K562 (cell line): ENCODE results near the gene EIF5. TPM values are rescaled to one million over a fixed set of nuclear protein-coding genes. Genes with fewer than 3 reads are reported as not detected.

Experiments
- EGR1 ChIP-seq: fragments of 450-650 bp; conservative IDR thresholded peaks from 2 replicates; pipeline ENCODE4 v1.6.1; 2017; ENCODE audit warnings: mild to moderate bottlenecking
- HDAC1 ChIP-seq, 2 experiments: fragments of 450-650 bp; IDR thresholded peaks; 2 replicates each; pipeline ENCODE4 v1.6.1; 2016 to 2017; ENCODE audit warnings: inconsistent platforms in 1 of 2, mild to moderate bottlenecking in 1 of 2, moderate library complexity in 1 of 2
- LARP7 ChIP-seq: fragments of 450-650 bp; IDR thresholded peaks from 2 replicates; pipeline ENCODE4 v1.6.1; 2016
- MAFG ChIP-seq: fragments of 450-650 bp; conservative IDR thresholded peaks from 2 replicates; pipeline ENCODE4 v1.6.1; 2016; ENCODE audit warnings: missing genetic modification characterization, missing compliant biosample characterization
- NR2C2 ChIP-seq, 2 experiments: fragments of 200-800 bp in 1 of 2; sonication (Bioruptor generic) in 1 of 2; sonication (generic) in 1 of 2; formaldehyde crosslinking in 1 of 2; IDR thresholded peaks; 2 replicates each; pipeline versions ENCODE4 v1.6.1 to v1.8.0; 2016 to 2022; ENCODE audit warnings: mild to moderate bottlenecking in 1 of 2, missing compliant biosample characterization in 1 of 2, missing genetic modification characterization in 1 of 2, missing genetic modification reagents in 1 of 2
- NR3C1 ChIP-seq: sonication (generic); formaldehyde crosslinking; IDR thresholded peaks from 2 replicates; pipeline ENCODE4 v1.8.1; 2022; ENCODE audit warnings: missing genetic modification reagents
- PRPF4 ChIP-seq: fragments of 200-400 bp; formaldehyde crosslinking; IDR thresholded peaks from one replicate; pipeline ENCODE4 v1.6.1; 2017; ENCODE audit warnings: low read length, low read depth, mild to moderate bottlenecking; ENCODE audit not compliant: insufficient read depth, poor library complexity, severe bottlenecking
- PTRF ChIP-seq: fragments of 450-650 bp; IDR thresholded peaks from 2 replicates; pipeline ENCODE4 v1.6.1; 2016; ENCODE audit warnings: mild to moderate bottlenecking, missing genetic modification characterization, missing compliant biosample characterization
- RBFOX2 ChIP-seq: fragments of 200-400 bp; formaldehyde crosslinking; IDR thresholded peaks from 2 replicates; pipeline ENCODE4 v1.6.1; 2017; ENCODE audit warnings: low read depth, mild to moderate bottlenecking, low read length, moderate library complexity
- RBM22 ChIP-seq: fragments of 200-400 bp; formaldehyde crosslinking; IDR thresholded peaks from 2 replicates; pipeline ENCODE4 v1.6.1; 2018; ENCODE audit warnings: low read length, low read depth; ENCODE audit not compliant: poor library complexity, severe bottlenecking
- SETDB1 ChIP-seq: IDR thresholded peaks from one replicate; pipeline ENCODE4 v1.6.1; 2012; ENCODE audit warnings: low read length, control low read depth, inconsistent platforms
- SIN3B ChIP-seq: fragments of 450-650 bp; IDR thresholded peaks from 2 replicates; pipeline ENCODE4 v1.6.1; 2017; ENCODE audit warnings: low read depth, mild to moderate bottlenecking, moderate library complexity
- SLC30A9 ChIP-seq: fragments of 250-450 bp; sonication (Bioruptor Pico); IDR thresholded peaks from 2 replicates; pipeline ENCODE4 v1.8.0; 2022; ENCODE audit warnings: mild to moderate bottlenecking, moderate library complexity
- SPI1 ChIP-seq: IDR thresholded peaks from 2 replicates; pipeline ENCODE4 v1.6.1; 2011; ENCODE audit warnings: low read depth, low read length, control low read depth, borderline replicate concordance
- STAG1 ChIP-seq: sonication (generic); formaldehyde crosslinking; IDR thresholded peaks from 2 replicates; pipeline ENCODE4 v1.5.0; 2020; ENCODE audit warnings: missing genetic modification reagents, borderline replicate concordance
- TFAP4 ChIP-seq: sonication (generic); formaldehyde crosslinking; IDR thresholded peaks from 2 replicates; pipeline ENCODE4 v1.8.0; 2022; ENCODE audit warnings: missing genetic modification reagents, mild to moderate bottlenecking, moderate library complexity, borderline replicate concordance
- XRCC5 ChIP-seq: fragments of 200-400 bp; formaldehyde crosslinking; IDR thresholded peaks from 2 replicates; pipeline ENCODE4 v1.6.1; 2017; ENCODE audit warnings: low read depth, mild to moderate bottlenecking, low read length
- ZBTB8A ChIP-seq: fragments of 450-650 bp; IDR thresholded peaks from 2 replicates; pipeline ENCODE4 v1.6.1; 2018; ENCODE audit warnings: mild to moderate bottlenecking, moderate library complexity; ENCODE audit not compliant: partially characterized antibody
- ZKSCAN3 ChIP-seq: fragments of 250-450 bp; sonication (Bioruptor Pico); IDR thresholded peaks from 2 replicates; pipeline ENCODE4 v1.4.0; 2020
- ZNF263 ChIP-seq: sonication (generic); formaldehyde crosslinking; IDR thresholded peaks from 2 replicates; pipeline ENCODE4 v1.8.0; 2022; ENCODE audit warnings: mild to moderate bottlenecking, missing genetic modification reagents, borderline replicate concordance
- ZNF395 ChIP-seq: fragments of 200-800 bp; sonication (Bioruptor generic); IDR thresholded peaks from 2 replicates; pipeline ENCODE4 v1.6.1; 2017; ENCODE audit warnings: missing genetic modification characterization, missing compliant biosample characterization
- ZNF584 ChIP-seq: fragments of 200-800 bp; sonication (Bioruptor generic); IDR thresholded peaks from 2 replicates; pipeline ENCODE4 v1.6.1; 2016; ENCODE audit warnings: low read depth, mild to moderate bottlenecking, missing genetic modification characterization, missing compliant biosample characterization
- polyA plus RNA-seq, 8 experiments: library from polyadenylated mRNA; depleted of rRNA in 4 of 8; stranded (reverse) in 5 of 8; unstranded in 3 of 8; fragments of >200 nt; fragmentation: Nextera tagmentation in 2 of 8; fragmentation: Illumina TruSeq in 1 of 8; extraction: Ambion mirVana in 2 of 8; extraction: Trizol in 1 of 8; gene quantifications; 2 replicates each; pipeline versions ENCODE4 v1.2.1 to v1.2.3, GENCODE V29; 2011 to 2014; ENCODE audit warnings: inconsistent platforms in 1 of 8, missing spikeins in 1 of 8
- total RNA-seq, 7 experiments: library from RNA; depleted of rRNA in 6 of 7; stranded (reverse); fragments of >200 nt in 6 of 7; fragmentation: Illumina TruSeq in 2 of 7; extraction: Trizol in 2 of 7; gene quantifications; 2 replicates each; pipeline versions ENCODE4 v1.2.1 to v1.2.3, GENCODE V29; 2011 to 2021; ENCODE audit warnings: low replicate concordance in 1 of 7
- TF ChIP-seq, protein P1 (sequence below), 2 experiments: fragments of 450-650 bp in 1 of 2; sonication (generic) in 1 of 2; formaldehyde crosslinking in 1 of 2; IDR thresholded peaks in 1 of 2; conservative IDR thresholded peaks in 1 of 2; 2 replicates each; pipeline versions ENCODE4 v1.6.1 to v1.8.1; 2016 to 2023; ENCODE audit warnings: mild to moderate bottlenecking in 2 of 2, moderate library complexity in 2 of 2, inconsistent platforms in 1 of 2, missing genetic modification reagents in 1 of 2

The EIF5 gene
- total and polyA plus RNA-seq, 9 of the 15 experiments (the other 6 are each of a cell fraction or from before 2014, with no cell fraction given) = 92.7 to 442 (median 190) TPM

DNA sequence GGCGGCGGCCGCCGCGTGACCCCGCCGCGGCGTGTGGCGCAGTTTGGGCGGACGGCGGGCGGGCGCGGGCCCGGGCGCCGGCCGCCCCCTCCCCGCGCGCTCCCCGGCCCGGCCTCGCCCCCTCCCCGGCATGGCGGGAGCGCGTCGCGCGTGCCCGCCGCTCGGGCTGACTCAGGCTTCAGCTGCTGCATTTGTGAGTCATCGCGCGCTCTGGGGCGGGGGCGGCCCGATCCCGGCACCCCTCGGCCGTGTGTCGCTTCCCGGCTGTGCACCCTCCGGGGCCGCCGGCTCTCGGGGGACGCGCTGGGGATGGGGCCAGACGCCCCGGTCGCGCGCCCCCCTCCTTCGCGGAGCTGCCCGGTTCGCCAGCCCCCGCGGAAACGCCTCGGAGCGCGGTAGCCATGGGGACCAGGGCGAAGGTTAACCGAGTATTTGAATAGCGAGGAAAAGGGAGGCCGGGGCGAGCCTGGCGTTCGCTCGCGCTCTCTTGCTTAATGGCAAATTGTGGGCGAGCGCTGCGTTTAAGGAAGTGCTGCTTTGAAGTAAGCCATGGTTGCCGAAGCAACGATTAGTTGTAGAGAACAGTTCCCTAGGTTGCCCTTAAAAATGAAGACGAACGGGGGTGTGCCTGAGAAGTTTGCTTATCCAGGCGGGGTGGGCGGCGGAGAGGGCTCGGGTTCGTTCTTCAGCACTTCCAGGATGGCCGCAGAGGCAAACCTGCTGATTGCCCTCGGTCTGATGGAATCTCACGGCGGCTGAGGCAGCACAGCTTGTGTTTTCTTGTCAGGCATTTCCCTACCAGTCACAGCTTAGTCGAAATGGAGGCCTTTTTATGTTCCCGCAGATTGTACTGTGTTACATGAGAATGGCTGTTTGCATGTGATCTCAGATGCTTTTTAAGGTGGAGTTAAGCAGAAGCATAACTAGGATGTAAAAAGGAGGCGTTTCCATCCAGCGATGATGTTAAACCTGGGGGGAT is 896 bp downstream of the EIF5 start (continued):
- TF ChIP-seq, protein P1, sequence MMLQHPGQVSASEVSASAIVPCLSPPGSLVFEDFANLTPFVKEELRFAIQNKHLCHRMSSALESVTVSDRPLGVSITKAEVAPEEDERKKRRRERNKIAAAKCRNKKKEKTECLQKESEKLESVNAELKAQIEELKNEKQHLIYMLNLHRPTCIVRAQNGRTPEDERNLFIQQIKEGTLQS (IDR thresholded peaks at IDR 0.05) = peak; percentile 77
- TF ChIP-seq, protein P1 (CRISPR knock-in tag; conservative IDR thresholded peaks at IDR 0.05) = no peak
- peak; percentile 36; the same call in 1 of the 2 replicates for TF ChIP-seq SIN3B
- TF ChIP-seq PRPF4 = peak; percentile 79
- 0 out of 2 replicates have a peak, but pooled peaks have one; percentile 22 for TF ChIP-seq XRCC5
- peak; percentile 97 for TF ChIP-seq RBM22
- TF ChIP-seq ZKSCAN3 = no peak
- no peak for TF ChIP-seq SETDB1
- TF ChIP-seq NR2C2 (CRISPR knock-in tag; IDR thresholded peaks at IDR 0.05) = no peak
- peak; percentile 76; the same call in 1 of the 2 replicates for TF ChIP-seq NR2C2 (tag; IDR thresholded peaks at IDR 0.05)
- TF ChIP-seq MAFG (tag) = no peak
- TF ChIP-seq PTRF = no peak
- TF ChIP-seq SPI1 = peak; percentile 79; the same call in 1 of the 2 replicates
- TF ChIP-seq ZNF263 (CRISPR knock-in tag) = no peak
- TF ChIP-seq TFAP4 = peak; percentile 77
- no peak for TF ChIP-seq STAG1 (CRISPR knock-in tag)
- peak; percentile 61 for TF ChIP-seq EGR1
- TF ChIP-seq HDAC1 (IDR thresholded peaks at IDR 0.05) = 0 out of 4 replicates have a peak, but pooled peaks of 1 of the 2 experiments have one; percentile 33
- peak; percentile 86 for TF ChIP-seq RBFOX2
- no peak for TF ChIP-seq LARP7
- no peak for TF ChIP-seq ZNF395 (CRISPR knock-in tag)
- TF ChIP-seq SLC30A9 = no peak
- peak; percentile 55; the same call in 1 of the 2 replicates for TF ChIP-seq ZNF584
- no peak for TF ChIP-seq NR3C1 (CRISPR knock-in tag)
- no peak for TF ChIP-seq ZBTB8A
- TF ChIP-seq, all 486 proteins: peak for 29
